Measurements from ENCODE around the gene PAWR.
A peak's percentile ranks its signal among the peaks of the same experiment; 100 is the strongest.

Gene PAWR

DNA sequence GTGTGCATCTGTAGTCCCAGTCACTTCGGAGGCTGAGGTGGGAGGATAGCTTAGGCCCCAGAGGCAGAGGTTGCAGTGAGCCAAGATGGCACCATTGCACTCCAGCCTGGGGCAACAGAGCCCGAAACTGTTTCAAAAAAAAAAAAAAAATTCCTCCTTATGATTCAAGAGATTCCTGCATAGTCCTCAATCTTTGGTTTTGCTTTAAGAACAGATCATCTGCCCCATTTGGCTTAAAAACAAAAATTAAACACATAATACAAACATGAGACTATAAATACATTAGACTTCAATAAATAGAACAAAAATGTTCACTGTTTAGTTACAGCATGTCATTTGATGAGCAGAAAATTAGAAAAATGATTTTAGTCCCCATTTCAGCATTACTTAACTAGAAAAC is 131.2 kb downstream of the PAWR start:
- ChIA-PET POLR2A (no interaction called here), CTCF (interaction anchor here (1.1 to 1.5 kb wide), 2 partner anchors 10 to 11 kb away, joined by 3 read pairs; no protein-coding TSS in a partner anchor)

DNA sequence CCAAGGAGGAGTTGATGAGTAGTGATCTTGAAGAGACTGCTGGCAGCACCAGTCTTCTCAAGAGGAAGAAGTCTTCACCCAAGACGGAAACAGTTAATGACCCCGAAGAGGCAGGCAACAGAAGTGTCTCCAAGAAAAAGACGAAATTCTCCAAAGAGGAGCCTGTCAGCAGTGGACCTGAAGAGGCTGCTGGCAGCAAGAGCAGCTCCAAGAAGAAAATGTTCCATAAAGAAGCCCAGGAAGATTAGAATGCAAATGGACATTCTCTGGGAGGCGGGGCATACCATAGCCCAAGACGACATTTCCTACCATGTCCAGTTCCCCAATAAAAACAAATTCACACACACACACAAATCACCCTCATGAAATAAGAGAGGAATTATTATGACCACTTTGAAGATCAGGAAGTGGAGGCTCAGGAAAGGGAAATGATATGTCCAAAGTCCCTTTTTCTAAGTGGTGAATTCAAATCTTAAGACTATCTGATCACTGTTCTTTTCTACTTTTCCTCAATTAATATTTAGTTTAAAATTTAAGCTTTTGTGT is 131.8 kb downstream of the PAWR start:
- ChIA-PET CTCF (interaction anchor here (1.1 to 1.4 kb wide), 2 partner anchors 12 to 179 kb away, joined by 4 read pairs; no protein-coding TSS in a partner anchor), POLR2A (no interaction called here)

More for the DNA sequence above, 131.2 kb downstream of the PAWR start:
- TF ChIP-seq, protein P1, sequence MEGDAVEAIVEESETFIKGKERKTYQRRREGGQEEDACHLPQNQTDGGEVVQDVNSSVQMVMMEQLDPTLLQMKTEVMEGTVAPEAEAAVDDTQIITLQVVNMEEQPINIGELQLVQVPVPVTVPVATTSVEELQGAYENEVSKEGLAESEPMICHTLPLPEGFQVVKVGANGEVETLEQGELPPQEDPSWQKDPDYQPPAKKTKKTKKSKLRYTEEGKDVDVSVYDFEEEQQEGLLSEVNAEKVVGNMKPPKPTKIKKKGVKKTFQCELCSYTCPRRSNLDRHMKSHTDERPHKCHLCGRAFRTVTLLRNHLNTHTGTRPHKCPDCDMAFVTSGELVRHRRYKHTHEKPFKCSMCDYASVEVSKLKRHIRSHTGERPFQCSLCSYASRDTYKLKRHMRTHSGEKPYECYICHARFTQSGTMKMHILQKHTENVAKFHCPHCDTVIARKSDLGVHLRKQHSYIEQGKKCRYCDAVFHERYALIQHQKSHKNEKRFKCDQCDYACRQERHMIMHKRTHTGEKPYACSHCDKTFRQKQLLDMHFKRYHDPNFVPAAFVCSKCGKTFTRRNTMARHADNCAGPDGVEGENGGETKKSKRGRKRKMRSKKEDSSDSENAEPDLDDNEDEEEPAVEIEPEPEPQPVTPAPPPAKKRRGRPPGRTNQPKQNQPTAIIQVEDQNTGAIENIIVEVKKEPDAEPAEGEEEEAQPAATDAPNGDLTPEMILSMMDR (IDR thresholded peaks at IDR 0.05; ENCODE audit: control extremely low read depth, extremely low read depth, low read depth, missing control alignments) = no peak
- DNase-seq (ENCODE audit: extremely low spot score) = no peak

DNA sequence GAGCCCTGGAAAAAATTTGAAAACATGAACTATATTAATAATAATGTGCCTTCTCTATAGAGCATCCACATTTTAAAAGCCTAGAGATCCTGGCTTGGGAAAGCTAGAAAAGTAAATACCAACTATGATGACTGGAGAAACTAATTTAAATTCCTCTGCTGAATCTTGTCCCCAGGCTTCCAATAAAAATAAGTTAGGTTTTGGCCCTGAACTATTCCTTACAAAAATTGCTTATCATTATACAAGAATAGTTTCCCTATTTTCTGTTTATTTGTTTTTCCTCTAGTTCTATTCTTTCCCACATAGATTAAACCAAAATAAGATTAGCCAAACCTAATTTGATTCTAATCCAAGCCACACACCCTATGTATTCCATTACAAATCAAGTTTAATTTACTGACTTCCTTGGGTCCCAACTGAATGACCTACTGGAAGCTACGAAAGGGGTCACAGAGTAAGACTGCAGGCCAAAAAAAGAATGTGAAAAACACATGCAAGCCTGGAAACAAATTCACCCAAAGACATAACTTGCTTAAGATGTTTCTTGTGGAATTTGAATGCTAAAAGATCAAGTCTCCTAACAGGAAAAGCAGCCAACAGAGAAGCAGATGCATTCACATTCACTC is 133.0 kb downstream of the PAWR start:
- ChIA-PET CTCF (interaction anchor here (0.8 to 1.4 kb wide), 4 partner anchors 10 to 180 kb away, joined by 3 to 4 read pairs (median 4); partner anchors contain the start of gene PAWR), POLR2A (no interaction called here)

More for the DNA sequence above, 131.8 kb downstream of the PAWR start:
- no peak for DNase-seq (ENCODE audit: extremely low spot score)
- TF ChIP-seq, protein P1 (IDR thresholded peaks at IDR 0.05; ENCODE audit: control extremely low read depth, extremely low read depth, low read depth, missing control alignments) = no peak

DNA sequence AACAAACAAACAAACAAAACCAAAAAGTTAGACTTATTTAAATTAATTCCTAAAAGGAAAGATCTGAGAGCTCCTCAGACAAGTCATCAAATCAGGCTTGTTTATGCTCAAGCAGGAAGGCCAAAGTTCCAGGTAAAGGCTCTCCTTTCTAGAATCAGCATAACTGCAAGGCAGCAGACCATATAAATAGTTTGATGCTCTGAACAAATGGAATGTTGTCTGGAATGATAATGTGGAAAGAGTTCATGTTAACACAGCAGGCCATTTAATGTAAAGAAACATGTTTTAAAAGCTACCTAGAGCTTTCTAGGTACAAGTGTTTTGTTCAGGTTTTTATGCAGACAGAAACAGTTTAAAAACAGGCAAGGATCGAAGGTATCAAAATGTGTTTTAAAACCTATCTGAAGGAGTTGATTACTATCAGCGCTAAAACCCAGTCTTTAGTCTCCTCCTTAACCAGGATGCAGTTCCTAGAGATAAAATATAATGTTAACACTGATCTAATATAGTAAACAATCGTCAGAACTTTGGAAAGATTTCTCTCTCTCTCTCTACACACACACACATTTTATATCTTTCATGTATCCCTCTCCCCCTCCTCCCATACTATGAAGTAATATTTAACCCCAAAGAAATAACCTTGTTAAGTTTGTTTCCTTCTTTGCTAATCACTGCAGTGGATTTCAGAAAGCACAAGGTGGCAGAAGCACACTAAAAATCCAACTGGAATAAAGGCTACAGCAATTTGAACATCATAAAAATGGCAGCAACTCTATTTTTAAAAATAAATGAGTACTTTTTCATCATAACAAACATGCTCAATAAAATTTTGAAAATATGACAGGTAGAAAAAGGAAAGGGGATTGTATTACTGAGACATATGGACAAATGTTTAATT is 135.5 kb downstream of the PAWR start:
- DNase-seq (ENCODE audit: extremely low spot score) = no peak
- ChIA-PET POLR2A (no interaction called here), CTCF (interaction anchor here (0.9 to 3.4 kb wide), 8 partner anchors 10 to 716 kb away, joined by 3 to 24 read pairs (median 4); partner anchors contain the start of gene PAWR)
- TF ChIP-seq, protein P1 (IDR thresholded peaks at IDR 0.05; ENCODE audit: control extremely low read depth, extremely low read depth, low read depth, missing control alignments) = peak; percentile 77

More for the DNA sequence above, 133.0 kb downstream of the PAWR start:
- DNase-seq (ENCODE audit: extremely low spot score) = no peak
- TF ChIP-seq, protein P1 (IDR thresholded peaks at IDR 0.05; ENCODE audit: control extremely low read depth, extremely low read depth, low read depth, missing control alignments) = no peak

DNA sequence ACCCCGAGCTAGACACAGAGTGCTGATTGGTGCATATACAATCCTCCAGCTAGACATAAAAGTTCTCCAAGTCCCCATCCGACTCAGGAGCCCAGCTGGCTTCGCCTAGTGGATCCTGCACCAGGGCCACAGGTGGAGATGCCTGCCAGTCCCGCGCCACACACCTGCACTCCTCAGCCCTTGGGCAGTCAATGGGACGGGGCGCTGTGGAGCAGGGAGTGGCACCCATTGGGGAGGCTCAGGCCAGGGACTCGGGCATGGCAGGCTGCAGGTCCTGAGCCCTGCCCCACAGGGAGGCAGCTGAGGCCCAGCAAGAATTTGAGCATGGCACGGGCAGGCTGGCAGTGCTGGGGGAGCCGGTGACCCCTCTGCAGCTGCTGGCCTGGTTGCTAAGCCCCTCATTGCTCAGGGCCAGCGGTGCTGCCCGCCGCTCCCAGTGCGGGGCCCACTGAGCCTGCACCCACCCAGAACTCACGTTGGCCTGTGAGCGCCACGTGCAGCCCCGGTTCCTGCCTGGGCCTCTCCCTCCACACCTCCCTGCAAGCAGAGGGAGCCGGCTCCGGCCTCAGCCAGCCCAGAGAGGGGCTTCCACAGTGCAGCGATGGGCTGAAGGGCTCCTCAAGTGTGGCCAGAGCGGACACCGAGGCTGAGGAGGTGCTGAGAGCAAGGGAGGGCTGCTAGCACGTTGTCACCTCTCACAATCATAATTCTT is 136.7 kb downstream of the PAWR start:
- ChIA-PET CTCF (interaction anchor here (0.8 to 3.4 kb wide), 11 partner anchors 10 to 717 kb away, joined by 3 to 24 read pairs (median 3); partner anchors contain the start of gene PAWR), POLR2A (no interaction called here)
- TF ChIP-seq, protein P1 (IDR thresholded peaks at IDR 0.05; ENCODE audit: control extremely low read depth, extremely low read depth, low read depth, missing control alignments) = no peak
- no peak for DNase-seq (ENCODE audit: extremely low spot score)

Measured in GM10248 (cell line).